ENCODE results near the gene CCL22. TPM values are rescaled to one million over a fixed set of nuclear protein-coding genes. Genes with fewer than 3 reads are reported as not detected.

The CCL22 gene
- total RNA-seq, 4 donors from 2014 or later = not detected

- Histone ChIP-seq H3K36me3 (no peaks in the 10 kb centered on the region), H3K9me3 (no peaks in the 10 kb centered on the region), H3K4me1 (no peaks in the 10 kb centered on the region), H3K27me3 (no peaks in the 10 kb centered on the region), H3K4me3 (no peak overlapping the region), H3K27ac (replicated peaks in 1 of 4) (no peak overlapping the region)
- no peak for TF ChIP-seq CTCF (IDR thresholded peaks at IDR 0.05)
- no peak for TF ChIP-seq EP300 (IDR thresholded peaks at IDR 0.05)
- intact Hi-C loops (cut with DNase I) = no loop called here
- DNase-seq (ENCODE audit: extremely low spot score) = no peak
- WGBS = 58% methylated on average over 6 of the region's 7 CpGs
These were observed 43.5 kb downstream of the CCL22 start for GRCh38 chr16:57401943-57402640.

DNA sequence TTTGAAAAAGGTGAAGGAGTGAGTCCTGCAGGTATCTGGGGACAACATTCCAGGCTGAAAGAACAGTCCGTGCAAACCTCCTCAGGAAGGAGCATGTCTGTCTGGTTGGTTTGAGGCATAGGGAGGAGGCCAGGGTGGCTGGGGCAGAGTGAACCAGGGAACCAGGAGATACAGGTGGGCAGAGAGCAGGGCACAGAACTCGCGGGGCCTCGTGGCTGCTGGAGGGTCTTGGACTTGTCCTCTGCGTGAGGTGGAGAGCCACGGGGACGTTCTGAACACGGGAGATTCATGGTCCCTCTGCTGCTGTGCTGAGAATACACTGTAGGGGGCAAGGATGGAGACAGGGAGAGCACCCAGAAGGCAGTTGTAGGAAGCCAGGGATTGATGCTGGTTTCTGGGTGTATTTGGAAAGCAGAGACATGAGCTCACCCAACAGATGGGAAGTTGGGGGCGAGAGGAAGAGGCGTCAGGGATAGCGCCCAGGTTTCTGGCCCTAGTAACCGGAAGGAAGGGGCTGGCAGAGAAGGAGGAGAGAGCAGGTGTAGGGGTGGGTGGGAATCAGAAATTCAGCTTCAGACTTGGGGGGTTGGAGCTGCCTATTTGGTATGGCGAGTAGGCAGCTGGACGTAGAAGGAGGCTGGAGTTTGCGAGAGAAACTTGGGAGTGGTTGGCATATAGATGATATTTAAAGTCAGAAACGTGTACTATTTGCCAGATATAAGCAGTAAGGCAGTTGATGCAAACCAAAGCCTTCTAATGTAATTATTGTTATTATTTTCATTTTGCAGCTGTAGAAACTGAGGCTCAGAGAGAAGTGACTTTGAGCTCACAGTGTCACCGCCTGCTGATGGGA is 45.6 kb downstream of the CCL22 start, which contains the start of gene CCL17:
Gene CCL17 (plus strand): TSS at position 803 of the 853 bp plus-strand sequence. CDS start 9,166 bp downstream, outside the sequence.
- intact Hi-C loops (cut with DNase I) = no loop called here
- Histone ChIP-seq H3K4me1 (peaks cover 0 to 5% (median 0%) of the 10 kb centered on the region in 4 donors), H3K9me3 (no peaks in the 10 kb centered on the region), H3K27me3 (no peaks in the 10 kb centered on the region), H3K36me3 (no peaks in the 10 kb centered on the region), H3K4me3 (no peak within 1 kb of the TSS), H3K27ac (replicated peaks in 1 of 4) (no peak within 1 kb of the TSS)
- TF ChIP-seq POLR2AphosphoS5 (IDR thresholded peaks at IDR 0.05) (no peak), CTCF (IDR thresholded peaks at IDR 0.05) (no peak), EP300 (IDR thresholded peaks at IDR 0.05) (no peak), POLR2A (IDR thresholded peaks at IDR 0.05; ENCODE audit: low read depth) (no peak)
- 65% methylated on average over 17 of the region's 17 CpGs for WGBS
- no peak for DNase-seq (ENCODE audit: extremely low spot score)

DNA sequence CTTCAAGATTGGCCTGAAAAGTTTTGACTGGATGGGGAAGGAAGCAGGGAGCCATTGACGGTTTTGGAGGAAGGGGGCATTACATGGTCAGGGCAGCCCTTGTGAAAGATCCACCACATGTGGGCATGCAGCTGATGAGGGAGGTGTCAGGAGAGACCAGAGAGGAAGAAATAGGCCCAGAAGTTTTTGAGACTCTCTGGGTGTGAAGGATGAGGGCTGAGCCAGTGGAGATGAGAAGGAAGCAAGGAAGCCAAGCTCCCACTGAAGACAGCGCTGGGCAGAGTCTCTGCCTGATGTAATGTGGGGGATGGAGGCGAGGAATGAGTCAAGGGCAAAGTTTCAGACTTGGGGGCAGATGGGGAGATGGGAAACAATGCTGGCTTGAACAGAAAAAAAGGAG is 46.5 kb downstream of the CCL22 start:
- 75% methylated on average over 3 of the region's 3 CpGs for WGBS

GRCh38 chr16:57406881-57407280 is 48.3 kb downstream of the CCL22 start:
- no peak for DNase-seq (ENCODE audit: extremely low spot score)
- intact Hi-C loops (cut with DNase I) = no loop called here
- WGBS = 65% methylated on average over 2 of the region's 2 CpGs
- H3K4me1 ChIP-seq = peaks cover 10 to 21% (median 16%) of the 10 kb centered on the region in 4 donors
- TF ChIP-seq POLR2A (IDR thresholded peaks at IDR 0.05; ENCODE audit: low read depth) (no peak), EP300 (IDR thresholded peaks at IDR 0.05) (no peak), CTCF (IDR thresholded peaks at IDR 0.05) (no peak), POLR2AphosphoS5 (IDR thresholded peaks at IDR 0.05) (no peak)
- no peak overlapping the region for H3K27ac ChIP-seq (replicated peaks in 1 of 4)
- no peak overlapping the region for H3K4me3 ChIP-seq
- no peaks in the 10 kb centered on the region for H3K36me3 ChIP-seq
- H3K27me3 ChIP-seq = no peaks in the 10 kb centered on the region
- no peaks in the 10 kb centered on the region for H3K9me3 ChIP-seq

More for the DNA sequence above, 46.5 kb downstream of the CCL22 start:
- DNase-seq (ENCODE audit: extremely low spot score) = no peak
- no peak for TF ChIP-seq CTCF (IDR thresholded peaks at IDR 0.05)
- TF ChIP-seq EP300 (IDR thresholded peaks at IDR 0.05) = no peak
- TF ChIP-seq POLR2A (IDR thresholded peaks at IDR 0.05; ENCODE audit: low read depth) = no peak
- no peak for TF ChIP-seq POLR2AphosphoS5 (IDR thresholded peaks at IDR 0.05)
- Histone ChIP-seq H3K9me3 (no peaks in the 10 kb centered on the region), H3K4me1 (peaks cover 4 to 13% (median 8%) of the 10 kb centered on the region in 4 donors), H3K27ac (replicated peaks in 1 of 4) (no peak overlapping the region), H3K36me3 (no peaks in the 10 kb centered on the region), H3K27me3 (no peaks in the 10 kb centered on the region), H3K4me3 (no peak overlapping the region)
- intact Hi-C loops (cut with DNase I) = no loop called here

Measured in esophagus muscularis mucosa (tissue), 4 donors.